ENCODE data around the gene PFDN1. TPM values are rescaled to one million over a fixed set of nuclear protein-coding genes. Genes with fewer than 3 reads are reported as not detected.

The PFDN1 gene
- polyA plus RNA-seq, 1 experiment, result 114 TPM

DNA sequence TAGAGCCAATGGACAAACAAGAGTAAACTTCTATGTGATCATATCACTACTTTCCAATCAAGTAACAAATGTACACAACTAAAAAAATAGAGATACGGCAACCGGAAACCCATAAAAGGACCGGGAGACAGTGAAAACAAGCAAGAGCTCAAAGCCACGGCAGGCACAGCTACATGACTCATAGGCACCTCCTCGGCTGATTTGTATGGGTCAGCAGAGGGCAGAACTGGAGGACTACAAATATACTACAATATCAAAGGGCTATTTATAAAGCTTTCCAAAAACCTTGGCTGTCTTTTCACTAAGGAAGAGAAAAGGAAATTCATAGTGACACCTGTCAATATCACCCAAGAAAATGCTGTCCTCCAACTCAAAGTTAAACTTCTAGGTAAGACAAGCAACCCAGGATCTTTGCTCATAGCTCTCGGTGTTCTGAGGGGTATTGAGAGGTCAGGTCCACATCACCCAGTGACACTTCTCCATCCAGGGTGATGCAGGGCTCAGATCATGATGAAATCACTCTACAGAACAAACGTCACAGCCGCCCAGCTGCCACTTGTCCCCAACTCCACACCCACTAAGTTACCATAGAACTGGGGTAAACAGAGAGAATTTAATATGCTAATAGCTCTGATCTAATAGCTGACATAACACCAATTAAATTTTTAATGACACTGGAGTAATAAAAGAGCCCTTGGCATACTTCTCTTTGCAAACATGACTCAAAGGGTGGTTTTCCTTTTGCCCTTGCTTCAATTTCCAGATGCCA lies 41.3 kb downstream of the PFDN1 start:
- ChIA-PET POLR2A (interaction anchor here (0.6 to 1.0 kb wide), 2 partner anchors 37 to 85 kb away, joined by 3 read pairs; partner anchors contain the start of gene HBEGF), CTCF (interaction anchor here (0.9 to 3.2 kb wide), 9 partner anchors 17 to 112 kb away, joined by 3 to 17 read pairs (median 3); partner anchors contain the start of gene PFDN1)
- Histone ChIP-seq H3K27me3 (ENCODE audit: control insufficient read depth, insufficient read depth, low read length) (no peaks in the 10 kb centered on the region), H3K4me3 (ENCODE audit: low read depth, low read length) (no peak overlapping the region), H3K36me3 (ENCODE audit: control insufficient read depth, insufficient read depth, low read length) (0 out of 2 replicates have a peak, but pooled peaks cover 1% of the 10 kb centered on the region)
- peak; percentile 52 for DNase-seq (ENCODE audit: low read depth)
- TF ChIP-seq, protein P1, sequence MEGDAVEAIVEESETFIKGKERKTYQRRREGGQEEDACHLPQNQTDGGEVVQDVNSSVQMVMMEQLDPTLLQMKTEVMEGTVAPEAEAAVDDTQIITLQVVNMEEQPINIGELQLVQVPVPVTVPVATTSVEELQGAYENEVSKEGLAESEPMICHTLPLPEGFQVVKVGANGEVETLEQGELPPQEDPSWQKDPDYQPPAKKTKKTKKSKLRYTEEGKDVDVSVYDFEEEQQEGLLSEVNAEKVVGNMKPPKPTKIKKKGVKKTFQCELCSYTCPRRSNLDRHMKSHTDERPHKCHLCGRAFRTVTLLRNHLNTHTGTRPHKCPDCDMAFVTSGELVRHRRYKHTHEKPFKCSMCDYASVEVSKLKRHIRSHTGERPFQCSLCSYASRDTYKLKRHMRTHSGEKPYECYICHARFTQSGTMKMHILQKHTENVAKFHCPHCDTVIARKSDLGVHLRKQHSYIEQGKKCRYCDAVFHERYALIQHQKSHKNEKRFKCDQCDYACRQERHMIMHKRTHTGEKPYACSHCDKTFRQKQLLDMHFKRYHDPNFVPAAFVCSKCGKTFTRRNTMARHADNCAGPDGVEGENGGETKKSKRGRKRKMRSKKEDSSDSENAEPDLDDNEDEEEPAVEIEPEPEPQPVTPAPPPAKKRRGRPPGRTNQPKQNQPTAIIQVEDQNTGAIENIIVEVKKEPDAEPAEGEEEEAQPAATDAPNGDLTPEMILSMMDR (IDR thresholded peaks at IDR 0.05; ENCODE audit: insufficient read depth, low read depth, low read length), result peak; percentile 22; the same call in 1 of the 2 replicates

DNA sequence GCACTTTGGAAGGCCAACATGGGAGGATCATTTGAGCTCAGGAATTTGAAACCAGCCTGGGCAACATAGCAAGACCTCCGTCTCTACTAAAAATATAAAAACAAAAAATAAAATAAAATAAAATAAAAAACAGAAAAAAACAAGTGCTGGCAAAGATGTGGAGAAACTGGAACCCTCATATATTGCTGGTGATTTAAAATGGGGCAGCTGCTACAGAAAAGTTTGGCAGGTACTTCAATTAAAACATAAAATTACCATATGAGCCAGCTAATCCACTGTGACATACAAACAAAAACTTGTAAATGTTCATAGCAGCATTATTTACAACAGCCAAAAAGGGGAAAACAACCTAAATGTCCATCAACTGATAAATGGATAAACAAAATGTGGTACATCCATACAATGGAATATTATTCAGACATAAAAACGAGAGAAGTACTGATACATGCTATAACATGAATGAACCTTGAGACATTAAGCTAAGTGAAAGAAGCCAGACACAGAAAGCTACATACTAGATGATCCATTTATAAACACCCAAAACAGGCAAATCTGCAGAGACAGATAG lies 42.7 kb downstream of the PFDN1 start:
- ChIA-PET POLR2A (no interaction called here), CTCF (interaction anchor here (0.6 to 3.2 kb wide), 2 partner anchors 16 to 33 kb away, joined by 4 to 17 read pairs; no protein-coding TSS in a partner anchor)
- Histone ChIP-seq H3K27me3 (ENCODE audit: control insufficient read depth, insufficient read depth, low read length) (no peaks in the 10 kb centered on the region), H3K36me3 (ENCODE audit: control insufficient read depth, insufficient read depth, low read length) (peaks cover 1% of the 10 kb centered on the region; the same call in 1 of the 2 replicates), H3K4me3 (ENCODE audit: low read depth, low read length) (no peak overlapping the region)
- TF ChIP-seq, protein P1 (IDR thresholded peaks at IDR 0.05; ENCODE audit: insufficient read depth, low read depth, low read length), result no peak
- no peak for DNase-seq (ENCODE audit: low read depth)

DNA sequence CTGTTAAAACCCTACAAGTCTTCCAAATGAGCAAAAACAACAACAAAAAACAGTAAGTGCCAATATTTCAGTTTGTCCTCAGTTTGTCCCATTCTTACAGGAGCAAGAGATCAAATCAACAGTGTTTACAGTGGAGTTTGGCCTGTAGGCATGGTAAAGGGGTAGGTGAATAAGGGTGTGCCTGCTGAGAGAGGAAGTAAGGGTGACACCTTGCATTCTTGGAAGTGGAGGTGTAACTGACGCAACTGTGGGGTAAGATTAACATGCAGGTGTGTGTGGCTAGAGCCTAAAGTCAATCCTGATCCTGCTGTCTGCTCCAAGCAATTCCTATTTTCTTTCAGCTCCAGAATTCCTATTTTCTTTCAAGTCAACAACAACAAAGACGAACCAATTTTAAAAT lies 43.4 kb downstream of the PFDN1 start:
- no peak overlapping the region for H3K4me3 ChIP-seq (ENCODE audit: low read depth, low read length)
- POLR2A ChIA-PET, result interaction anchor here (0.6 kb wide), 1 partner anchor 1333 kb away, joined by 6 read pairs; no protein-coding TSS in a partner anchor
- CTCF ChIA-PET, result interaction anchor here (0.6 to 3.2 kb wide), 2 partner anchors 15 to 34 kb away, joined by 4 to 17 read pairs; no protein-coding TSS in a partner anchor
- H3K27me3 ChIP-seq (ENCODE audit: control insufficient read depth, insufficient read depth, low read length), result no peaks in the 10 kb centered on the region
- DNase-seq (ENCODE audit: low read depth), result no peak
- H3K36me3 ChIP-seq (ENCODE audit: control insufficient read depth, insufficient read depth, low read length), result peaks cover 1% of the 10 kb centered on the region; the same call in 1 of the 2 replicates
- TF ChIP-seq, protein P1 (IDR thresholded peaks at IDR 0.05; ENCODE audit: insufficient read depth, low read depth, low read length), result no peak

DNA sequence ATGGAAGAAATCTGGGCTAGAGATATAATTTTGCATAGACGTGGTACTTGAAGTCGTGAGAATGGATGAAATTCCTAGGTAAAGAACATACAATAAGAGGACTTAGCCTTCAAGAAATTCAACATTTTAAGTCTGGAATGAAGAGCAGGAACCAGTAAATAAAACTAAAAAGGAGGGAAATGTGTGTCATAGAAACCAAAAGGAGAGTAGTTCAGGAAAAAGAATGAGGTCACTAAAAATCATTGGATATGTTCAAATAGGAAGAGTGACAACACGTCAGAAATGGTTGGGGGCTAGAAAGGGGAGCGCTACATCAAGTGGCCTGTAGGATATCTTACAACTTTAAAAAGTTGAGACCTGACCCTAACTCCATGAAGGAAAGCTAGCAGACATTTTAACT lies 44.0 kb downstream of the PFDN1 start:
- CTCF ChIA-PET, result interaction anchor here (1.1 to 23.5 kb wide), 2 partner anchors 14 to 87 kb away, joined by 3 to 813 read pairs; partner anchors contain the start of gene HBEGF
- POLR2A ChIA-PET, result no interaction called here
- Histone ChIP-seq H3K27me3 (ENCODE audit: control insufficient read depth, insufficient read depth, low read length) (no peaks in the 10 kb centered on the region), H3K4me3 (ENCODE audit: low read depth, low read length) (no peak overlapping the region), H3K36me3 (ENCODE audit: control insufficient read depth, insufficient read depth, low read length) (peaks cover 1% of the 10 kb centered on the region; the same call in 1 of the 2 replicates)
- no peak for DNase-seq (ENCODE audit: low read depth)
- TF ChIP-seq, protein P1 (IDR thresholded peaks at IDR 0.05; ENCODE audit: insufficient read depth, low read depth, low read length), result no peak

DNA sequence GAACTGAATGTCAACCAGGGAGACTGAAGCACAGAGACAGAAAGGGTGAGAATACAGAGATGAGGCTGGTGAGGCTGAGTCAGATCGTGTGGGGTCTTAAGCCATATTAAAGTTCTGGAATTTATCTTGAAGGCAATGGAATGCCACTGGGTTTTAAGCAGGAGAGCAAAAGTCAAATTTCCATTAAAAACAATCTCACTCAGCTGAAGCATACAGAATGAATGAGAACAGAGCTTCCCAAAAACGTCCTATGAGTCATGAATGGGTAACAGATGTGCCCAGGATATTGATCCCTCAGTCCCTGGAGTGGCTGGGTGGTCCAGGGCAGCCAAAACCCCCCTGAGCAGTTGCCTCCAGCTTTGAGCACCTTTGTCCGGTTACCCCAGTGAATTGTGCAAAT lies 44.9 kb downstream of the PFDN1 start:
- TF ChIP-seq, protein P1 (IDR thresholded peaks at IDR 0.05; ENCODE audit: insufficient read depth, low read depth, low read length), result no peak

More for the DNA sequence above, 44.9 kb downstream of the PFDN1 start:
- ChIA-PET CTCF (interaction anchor here (0.7 to 23.5 kb wide), 5 partner anchors 11 to 88 kb away, joined by 3 to 813 read pairs (median 3); partner anchors contain the start of gene HBEGF), POLR2A (no interaction called here)
- Histone ChIP-seq H3K4me3 (ENCODE audit: low read depth, low read length) (no peak overlapping the region), H3K36me3 (ENCODE audit: control insufficient read depth, insufficient read depth, low read length) (peaks cover 1% of the 10 kb centered on the region; the same call in 1 of the 2 replicates), H3K27me3 (ENCODE audit: control insufficient read depth, insufficient read depth, low read length) (no peaks in the 10 kb centered on the region)
- peak; percentile 33 for DNase-seq (ENCODE audit: low read depth)
